COLO668 (cell line): ENCODE data around the gene PLEKHA8.
"Not testable (repeated sequence)": the region's sequence is repeated elsewhere in the genome, so short reads cannot be mapped to it uniquely, and the experiment has no call there.

ENCODE experiments used
- DNase-seq: peaks from one replicate; lab custom pipeline; 2025; ENCODE audit not compliant: unreplicated experiment; lab: John Stamatoyannopoulos, UW

Gene PLEKHA8

DNA sequence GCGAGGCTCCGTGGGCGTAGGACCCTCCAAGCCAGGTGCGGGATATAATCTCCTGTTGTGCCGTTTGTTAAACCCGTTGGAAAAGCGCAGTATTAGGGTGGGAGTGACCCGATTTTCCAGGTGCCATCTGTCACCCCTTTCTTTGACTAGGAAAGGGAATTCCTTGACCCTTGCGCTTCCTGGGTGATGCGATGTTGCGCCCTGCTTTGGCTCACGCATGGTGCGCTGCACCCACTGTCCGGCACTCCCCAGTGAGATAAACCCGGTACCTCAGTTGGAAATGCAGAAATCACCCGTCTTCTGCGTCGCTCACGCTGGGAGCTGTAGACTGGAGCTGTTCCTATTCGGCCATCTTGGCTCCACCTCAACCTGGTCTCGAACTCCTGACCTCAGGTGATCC lies 70.4 kb downstream of the PLEKHA8 start:
- not testable (repeated sequence) for DNase-seq

DNA sequence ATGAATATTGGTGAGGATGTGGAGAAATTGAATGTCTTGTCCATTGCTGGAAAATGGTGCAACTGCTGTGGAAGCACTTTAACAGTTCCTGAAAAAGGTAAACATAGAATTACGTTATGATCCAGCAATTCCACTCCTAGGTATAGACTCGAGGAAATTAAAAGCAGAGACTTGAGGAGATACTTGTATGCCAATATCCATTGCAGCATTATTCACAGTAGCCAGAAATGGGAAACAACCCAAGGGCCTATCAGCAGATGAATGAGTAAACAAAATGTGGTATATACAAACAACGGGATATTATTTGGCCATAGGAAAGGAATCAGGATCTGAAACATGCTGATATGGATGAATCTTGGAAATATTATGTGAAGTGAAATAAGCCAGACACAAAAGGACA lies 74.1 kb downstream of the PLEKHA8 start:
- DNase-seq: no peak

DNA sequence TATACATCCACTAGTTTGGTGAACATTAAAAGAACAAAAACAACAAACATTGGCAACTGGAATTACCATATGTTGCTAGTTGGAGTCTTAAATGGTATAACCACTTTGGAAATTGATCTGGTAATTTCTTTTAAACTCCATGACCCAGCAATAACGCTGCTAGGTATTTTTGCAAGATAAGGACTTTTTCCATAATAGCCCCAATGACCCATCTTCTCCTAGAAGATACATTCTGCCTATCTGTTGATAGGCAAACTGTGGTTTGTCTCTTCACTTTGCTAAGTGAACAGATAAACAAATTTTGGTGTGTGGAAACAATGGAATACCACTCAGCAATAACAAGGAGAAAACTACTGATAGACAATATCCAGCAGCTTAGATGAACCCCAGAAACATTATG lies 75.9 kb downstream of the PLEKHA8 start:
- no peak for DNase-seq

DNA sequence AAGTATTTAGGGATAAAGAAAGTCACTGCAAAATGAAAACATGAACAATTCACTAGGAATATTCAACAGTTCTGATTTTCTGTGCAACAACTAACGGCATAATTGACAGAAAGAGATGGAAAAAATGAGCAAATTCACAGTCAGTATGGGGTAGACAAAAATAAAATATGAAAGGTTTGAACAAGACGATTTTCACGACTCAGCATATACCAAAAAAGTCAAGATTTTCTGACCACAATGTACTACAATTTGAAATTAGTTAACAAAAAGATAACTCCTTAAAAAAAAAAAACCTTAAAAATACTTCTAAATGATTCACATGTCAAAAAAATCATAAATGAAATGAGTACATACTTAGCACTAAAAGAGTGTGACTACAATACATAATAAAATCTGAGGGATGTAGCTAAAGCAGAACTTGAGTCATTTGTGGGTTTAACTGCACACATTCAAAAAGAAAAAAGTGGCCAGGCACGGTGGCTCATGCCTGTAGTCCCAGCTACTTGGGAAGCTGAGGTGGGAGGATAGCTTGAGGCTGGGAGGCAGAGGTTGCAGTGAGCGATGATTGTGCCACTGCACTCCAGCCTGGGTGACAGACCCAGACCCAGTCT lies 84.0 kb downstream of the PLEKHA8 start:
- DNase-seq: no peak

DNA sequence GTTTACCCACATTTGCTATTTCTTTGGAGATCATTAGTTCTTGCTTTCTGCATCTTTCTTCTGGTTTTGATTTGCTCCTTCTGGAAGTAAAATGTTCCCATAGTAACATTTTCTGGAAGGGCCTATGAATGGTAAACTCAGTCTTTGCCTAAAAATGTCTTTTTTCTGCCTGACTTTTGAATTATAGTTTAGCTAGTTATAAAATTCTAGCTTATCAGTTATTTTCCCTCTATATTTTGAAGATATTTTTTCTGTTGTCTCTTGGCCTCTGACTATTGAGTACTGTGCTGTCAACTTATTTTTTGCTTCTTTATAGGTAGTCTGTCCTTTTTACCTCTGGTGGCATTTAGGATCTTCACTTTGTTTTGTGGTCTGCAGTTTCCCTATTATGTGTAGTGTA lies 84.9 kb downstream of the PLEKHA8 start:
- no peak for DNase-seq

DNA sequence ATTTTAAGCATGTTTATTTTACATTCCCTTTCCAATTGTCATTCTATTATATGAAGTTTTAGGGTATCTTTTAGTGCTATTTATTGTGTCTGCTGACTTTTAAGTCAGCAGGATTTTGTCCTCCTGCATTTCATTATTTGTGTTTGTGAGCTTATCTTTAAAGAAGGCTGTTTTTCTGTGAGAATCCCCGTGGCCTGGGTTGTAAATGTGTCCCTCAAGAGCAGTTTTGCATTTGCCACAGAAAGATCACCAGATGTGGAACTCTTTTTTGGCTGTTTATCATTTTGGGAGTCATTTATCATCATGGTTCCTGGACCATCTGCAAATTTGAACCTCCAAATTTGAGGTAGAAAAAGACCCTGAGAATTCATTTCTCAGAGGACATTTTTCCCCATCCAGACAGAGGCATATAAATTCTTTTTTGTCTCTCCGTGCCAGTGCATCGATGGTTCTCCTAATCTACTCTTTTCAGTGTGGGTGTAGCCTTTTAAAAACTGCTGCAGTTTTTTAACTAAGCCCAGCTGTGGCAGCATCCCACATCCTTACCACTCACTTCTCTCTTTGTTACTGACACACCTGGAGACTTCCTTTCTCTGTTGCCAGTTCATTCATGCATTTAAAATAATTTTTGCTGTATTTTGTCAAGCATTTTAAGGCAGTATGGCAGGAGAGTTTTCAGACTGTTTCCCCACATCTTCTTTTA lies 86.5 kb downstream of the PLEKHA8 start:
- no peak for DNase-seq

DNA sequence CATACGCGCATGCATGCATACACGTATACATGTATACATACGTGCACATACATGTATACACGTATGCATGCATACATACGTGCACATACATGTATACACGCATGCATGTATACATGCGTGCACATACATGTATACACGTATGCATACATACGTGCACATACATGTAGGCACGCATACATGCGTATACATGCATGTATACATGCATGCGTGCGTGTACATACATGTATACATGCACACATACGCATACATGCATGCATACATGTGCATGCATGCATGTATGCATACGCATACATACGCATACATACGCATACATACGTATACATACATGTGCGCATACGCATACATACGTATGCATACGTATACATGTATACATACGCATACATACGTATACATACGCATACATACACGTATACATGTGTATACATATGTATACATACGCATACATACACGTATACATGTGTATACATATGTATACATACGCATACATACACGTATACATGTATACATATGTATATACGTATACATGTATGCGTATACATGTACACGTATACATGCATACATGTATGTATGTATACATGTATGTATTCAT lies 87.6 kb downstream of the PLEKHA8 start:
- no peak for DNase-seq

DNA sequence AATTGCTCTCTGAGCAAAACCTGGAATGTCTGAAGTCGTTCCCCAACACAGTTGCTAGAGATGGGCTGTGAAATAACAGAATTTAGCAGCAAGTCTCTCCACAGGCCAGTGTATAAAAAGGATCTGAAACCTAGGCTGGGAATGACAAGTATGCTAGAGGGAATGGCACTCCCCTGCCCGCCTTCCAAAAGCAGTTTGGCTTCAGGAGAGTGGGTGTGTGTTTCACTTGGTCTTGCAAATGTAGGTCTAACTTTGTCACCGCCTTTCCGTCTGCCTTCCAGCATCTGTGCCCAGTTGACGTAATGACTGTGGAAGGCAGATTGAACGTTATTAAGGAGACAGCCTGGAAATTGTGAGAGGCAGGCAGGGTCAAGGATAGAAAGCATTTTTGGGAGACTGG lies 88.6 kb downstream of the PLEKHA8 start:
- no peak for DNase-seq

DNA sequence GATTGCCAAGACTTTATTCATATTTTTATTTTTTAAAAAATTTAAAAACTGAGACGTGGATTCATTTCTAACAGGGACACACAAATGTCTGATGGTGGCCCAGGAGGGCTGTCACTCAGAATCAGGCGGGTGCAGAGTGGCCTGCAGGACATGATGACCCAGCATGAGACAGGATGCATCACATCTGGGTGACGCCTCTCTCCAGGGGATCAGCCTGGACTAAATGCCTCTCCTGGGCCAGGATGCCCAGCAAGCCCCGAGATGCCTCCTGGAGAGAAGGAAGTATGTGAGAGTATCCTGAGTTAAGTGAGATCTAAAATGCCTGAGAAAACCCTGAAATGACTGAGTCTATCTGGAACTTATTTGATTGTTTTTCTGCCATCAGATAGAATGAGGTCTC lies 89.7 kb downstream of the PLEKHA8 start:
- no peak for DNase-seq

DNA sequence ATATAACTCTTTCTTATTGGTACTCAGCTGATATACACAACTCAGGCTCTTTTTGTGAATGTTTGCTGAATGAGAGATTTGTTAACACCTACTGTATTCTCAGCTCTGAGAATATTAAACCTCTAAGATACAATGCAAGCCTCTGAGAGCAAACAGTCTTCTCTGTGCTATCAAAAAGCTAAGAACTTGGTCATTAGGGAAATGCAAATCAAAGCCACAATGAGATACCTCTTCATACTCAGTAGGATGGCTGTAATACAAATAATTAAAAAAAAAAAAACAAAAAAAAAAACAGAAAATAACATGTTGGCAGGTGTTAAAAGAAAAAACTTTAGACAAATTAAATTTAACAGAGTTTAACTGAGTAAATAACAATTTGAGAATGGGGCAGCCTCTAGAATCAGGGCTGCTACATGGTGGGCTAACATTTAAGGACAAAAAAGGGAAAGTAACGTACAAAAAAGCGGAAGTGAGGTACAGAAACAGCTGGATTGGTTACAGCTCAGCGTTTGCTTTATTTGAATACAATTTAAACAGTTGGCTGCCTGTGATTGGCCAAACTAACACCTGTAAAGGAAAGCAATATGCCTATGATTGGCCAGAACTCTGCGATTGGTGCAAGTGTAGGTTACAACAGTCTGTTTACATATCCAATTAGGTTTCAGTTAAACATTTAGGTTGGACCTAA lies 91.8 kb downstream of the PLEKHA8 start:
- DNase-seq: no peak

DNA sequence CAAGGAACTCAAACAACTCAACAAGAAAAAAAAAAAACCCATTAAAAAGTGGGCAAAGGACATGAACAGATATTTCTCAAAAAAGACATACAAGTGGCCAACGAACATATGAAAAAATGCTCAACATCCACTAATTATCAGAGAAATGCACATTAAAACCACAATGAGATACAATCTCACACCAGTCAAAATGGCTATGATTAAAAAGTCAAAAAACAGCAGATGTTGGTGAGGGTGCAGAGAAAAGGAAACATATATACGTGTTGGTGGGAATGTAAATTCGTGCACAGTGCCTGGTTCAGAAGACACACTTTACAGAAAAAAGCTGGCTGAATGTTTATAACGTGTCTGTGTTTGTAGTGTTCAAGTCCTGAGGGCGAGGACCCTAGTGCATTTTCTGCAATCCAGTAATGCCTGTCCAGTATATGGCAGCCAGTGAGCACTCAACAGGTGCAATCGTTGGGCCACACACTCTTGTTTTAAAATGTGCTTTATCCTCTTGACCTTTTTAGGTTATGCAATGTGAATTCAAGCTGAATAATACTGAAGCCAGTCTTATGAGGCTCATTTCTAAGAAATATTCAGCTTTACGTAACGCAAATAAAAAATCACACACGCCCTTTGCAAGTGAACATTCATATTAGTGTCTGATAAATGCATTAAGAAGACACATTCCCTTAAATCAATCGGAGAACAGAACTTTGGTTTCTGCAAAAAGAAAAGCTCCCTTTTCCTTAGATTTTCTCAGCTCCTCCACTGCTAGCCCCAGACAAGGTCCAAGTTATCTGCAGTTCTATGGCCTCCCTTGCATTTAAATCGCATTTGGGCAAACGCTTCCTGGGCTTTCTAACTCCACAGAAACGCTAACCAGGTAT lies 105.8 kb downstream of the PLEKHA8 start:
- no peak for DNase-seq

DNA sequence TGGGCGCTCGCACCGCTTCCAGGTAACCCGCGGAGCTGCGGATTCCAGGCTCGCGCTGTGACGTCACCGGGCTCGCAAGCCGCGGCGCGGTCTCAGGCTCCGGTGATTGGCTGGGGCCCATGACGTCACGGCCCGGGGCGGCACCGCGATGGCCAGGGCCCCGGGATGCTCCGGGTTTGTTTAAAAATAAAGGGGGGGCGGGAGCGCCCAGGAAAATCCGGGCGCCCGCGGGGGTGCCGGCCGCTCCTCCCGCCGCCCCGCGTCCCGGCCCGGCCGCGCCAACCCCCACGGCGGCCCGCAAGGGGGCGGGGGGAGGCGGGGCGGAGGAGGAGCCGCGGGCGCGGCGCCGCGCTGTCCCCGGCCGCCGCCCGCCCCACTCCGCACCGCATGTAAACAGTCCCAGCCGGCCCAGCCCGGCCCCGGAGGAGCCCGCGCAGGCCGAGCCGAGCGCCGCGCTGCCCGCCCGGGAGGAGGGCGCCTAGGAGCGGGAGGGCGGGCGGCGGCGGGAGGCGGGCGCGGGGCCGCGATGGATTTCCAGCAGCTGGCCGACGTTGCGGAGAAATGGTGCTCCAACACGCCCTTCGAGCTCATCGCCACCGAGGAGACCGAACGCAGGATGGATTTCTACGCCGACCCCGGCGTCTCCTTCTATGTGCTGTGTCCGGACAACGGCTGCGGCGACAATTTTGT lies 106.5 kb downstream of the PLEKHA8 start, which contains the start of gene MTURN:
TSS of gene MTURN (plus strand) at position 376 of the 690 bp plus-strand sequence. CDS start at position 527, 151 bp downstream.
- DNase-seq: peak; percentile 99

DNA sequence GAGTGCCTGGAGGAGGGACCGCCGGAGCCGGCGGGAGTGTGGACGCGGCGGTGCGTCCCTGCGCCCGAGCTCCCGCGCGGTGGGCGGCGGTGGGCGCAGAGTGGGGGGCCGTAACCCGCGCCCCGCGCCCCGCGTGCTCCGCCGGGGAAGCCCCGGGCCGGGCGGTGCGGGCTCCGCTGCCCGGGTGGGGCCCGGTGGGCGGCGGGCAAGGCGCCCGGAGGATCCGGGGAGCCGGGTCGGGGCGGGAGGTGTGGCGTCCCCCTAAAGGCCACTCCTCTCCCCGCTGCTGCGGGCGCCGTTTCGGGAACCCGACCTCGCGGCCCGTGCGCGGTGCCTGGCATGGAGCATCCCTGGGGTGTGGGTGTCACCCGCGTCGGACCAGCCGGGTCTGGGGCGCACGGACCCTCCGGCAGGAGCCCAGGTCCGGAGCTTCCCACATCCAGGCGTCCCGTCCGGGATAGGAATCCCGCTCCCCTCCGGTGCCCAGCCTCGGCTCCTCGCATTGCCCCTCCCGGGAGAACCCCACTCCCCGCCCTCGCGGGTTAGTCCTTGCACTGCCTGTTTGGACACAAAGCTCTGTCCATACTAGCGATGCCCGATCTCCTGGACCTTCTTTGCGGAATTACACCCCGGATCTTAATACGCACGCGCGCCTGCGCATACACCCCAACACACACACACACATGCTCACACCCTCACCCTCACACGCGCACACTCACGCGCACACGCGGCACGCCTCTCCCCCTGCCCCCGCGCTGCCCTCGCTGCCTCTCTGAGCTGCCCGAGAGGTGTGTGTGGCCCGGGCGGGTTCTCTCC lies 107.3 kb downstream of the PLEKHA8 start:
- DNase-seq: peak; percentile 85

DNA sequence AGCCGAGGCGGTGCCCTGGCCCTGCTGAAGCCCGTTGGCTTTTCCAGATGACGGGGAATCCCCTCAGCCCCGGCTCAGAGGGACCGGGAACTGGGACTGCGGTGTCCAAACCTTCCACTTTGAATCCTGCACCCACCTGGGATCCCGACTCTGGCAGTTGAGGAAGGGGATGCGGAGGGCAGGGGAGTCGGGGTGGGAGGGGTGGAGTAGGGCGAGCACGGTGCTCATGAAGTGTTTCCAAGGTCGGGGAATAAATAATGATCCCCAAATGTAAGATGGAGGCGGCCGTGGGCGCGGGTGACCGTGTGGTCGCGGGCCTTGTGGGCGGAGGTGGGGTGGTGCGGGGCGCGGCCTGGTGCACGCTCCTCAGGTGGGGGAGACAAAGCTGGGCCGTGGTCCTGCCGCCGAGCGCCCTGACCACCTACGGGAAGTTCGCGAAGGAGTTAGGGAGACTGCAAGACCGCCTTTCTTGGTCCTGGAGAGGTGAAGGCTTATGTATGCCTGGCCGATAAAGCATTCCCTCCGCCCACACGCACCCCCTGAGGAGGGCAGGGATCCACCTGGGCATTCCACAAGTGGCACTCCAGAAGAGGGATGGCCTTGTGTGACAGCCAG lies 108.0 kb downstream of the PLEKHA8 start:
- peak; percentile 75 for DNase-seq

DNA sequence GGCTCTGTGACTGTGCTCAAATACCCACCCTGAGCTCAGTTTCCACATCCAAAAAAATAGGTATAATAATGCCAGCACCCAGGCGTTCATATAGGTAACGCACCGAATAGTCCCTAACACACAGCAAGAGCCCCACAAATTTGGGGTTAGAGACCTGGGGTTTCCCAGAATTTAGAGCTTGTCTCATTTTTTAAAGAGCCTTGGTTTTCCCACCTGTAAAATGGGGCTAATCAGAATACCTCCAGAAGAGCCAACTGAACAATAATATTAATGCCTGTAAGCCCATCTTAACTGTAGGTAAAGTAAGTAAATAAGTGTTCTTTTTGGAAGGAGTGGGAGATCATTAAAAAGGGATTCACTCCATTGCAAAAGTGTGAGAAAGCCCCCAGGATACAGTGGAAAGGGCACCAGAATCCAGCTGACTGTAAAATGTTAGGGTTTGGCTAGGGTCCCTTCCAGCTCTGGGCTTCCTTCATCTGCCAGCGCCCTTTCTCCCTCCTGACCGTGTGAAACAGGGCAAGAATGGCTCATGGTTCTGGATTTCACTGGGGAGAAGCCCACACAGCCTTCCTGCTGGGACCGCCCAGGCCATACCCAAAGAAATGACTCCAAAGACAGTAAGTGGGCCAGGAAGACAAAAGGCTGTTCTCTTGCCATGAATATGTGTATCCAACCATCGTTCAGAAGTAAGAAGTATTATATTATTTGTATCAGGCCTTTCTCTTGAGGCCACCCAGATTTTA lies 108.7 kb downstream of the PLEKHA8 start:
- no peak for DNase-seq

DNA sequence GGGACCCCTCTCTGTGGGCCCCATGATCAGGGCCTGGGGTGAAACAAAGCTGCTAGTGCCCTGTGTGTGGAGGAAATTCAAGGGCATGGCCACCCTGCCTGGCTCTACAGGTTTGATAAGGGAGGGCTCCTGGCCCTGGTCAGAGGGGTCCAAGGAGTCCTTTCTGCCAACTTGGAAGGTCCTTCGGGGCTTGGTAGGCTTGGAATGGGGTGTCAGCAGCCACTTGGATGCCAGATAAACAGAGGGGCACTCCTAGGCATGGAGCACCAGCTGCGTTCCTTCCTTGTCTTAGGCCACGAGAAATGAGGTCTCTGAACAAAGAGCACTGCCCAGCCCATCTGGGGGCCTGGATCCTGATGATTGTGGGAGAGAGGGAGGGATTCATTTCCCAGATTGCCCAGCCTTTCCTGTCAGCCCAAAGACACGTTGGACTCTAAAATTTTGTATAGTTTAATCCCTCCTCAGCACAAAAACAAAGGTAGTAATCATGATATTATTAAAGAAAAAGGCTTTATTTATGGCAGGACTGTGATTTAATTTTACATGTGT lies 111.7 kb downstream of the PLEKHA8 start:
- no peak for DNase-seq

DNA sequence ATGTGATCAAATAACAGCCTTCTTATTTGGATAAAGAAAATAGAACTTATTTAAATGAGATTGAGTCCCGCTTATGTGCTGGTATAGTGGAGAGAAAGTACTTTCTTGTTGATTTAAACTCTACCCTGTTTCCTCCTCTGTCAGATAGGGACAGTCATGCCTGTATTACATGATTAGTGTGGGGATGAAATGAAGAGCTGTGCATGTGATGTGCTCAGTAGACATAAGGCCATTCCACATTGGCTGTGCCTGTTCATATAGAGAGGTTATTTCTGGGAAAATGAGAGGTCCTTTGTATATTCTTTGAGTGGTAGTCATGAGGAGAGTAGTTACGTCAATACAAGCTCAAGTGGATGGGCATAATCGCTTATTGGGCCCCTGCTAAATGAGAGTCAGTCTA lies 112.2 kb downstream of the PLEKHA8 start:
- no peak for DNase-seq

DNA sequence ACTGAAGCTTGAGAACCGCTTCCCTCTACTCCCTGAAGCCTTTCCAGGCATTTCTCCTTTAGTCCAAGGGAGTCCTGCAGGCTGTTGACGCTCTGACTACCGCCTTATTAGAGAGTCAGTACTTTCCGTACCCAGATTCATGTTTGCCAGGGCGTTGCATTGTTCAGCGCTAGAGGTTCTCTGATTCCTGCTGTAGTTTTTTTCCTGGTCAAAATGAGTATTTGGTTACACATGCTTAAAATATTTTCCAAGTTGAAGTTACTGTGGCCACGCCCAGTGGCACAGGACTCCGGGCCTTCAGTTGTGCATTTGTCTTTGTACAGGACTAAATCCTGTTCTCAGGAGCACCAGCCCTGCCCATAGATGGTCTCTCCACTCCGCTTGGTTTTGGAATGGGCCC lies 114.5 kb downstream of the PLEKHA8 start:
- DNase-seq: peak; percentile 57
